Measurements from ENCODE around the gene ZNF516.

Gene ZNF516

DNA sequence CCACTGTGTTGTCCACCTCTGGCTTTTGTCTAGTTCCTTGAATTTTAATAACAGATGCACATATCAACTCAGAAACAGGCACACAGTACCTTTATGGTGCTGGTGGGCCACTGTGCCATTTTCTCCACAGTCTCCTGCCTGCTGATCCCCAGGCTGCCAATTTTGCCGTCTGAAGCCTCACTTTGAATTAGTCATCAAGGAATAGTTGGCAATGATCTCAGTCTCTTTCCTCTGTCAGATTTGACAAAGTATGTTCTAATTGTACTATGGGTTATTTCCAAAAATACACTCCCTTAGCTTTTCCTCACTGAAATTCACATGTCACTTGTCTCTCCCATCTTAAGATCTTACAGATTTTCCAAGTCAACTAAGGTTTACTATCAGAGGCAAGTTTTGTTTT, 140.7 kb downstream of the ZNF516 start:
- DNase-seq = no peak

GRCh38 chr18:76353500-76353899, 141.5 kb downstream of the ZNF516 start:
- no peak for DNase-seq

GRCh38 chr18:76353046-76353445, 142.0 kb downstream of the ZNF516 start:
- DNase-seq = no peak

DNA sequence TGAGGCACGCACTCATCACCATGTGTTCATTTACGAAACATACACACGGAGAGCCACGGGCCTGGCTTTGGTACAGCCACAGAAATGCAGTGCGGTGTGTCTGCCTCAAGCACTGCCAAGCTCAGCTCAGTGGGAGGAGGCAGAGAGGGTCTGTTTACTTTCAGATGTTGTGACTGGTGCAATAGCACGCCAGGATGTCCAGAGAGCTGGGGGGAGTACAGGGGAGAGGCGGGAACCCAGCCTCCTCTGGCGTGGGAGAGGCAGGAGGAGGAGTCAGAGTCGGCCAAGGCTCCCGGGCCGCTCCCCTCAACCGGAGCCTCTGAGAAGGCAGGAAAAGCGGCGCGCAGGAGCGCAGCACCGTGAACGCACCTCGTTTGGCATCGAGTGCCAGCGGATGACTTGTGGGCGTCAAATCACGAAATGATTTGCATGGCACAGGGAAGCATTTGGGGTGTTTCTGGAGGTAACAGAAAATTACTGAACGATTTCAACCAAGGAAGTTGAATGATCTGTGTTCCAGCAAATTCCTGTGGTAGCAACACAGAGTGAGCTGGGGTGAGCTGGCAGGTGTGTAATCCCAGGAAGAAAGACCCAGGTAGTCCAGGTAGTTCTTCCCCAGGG, 143.0 kb downstream of the ZNF516 start:
- DNase-seq = no peak

DNA sequence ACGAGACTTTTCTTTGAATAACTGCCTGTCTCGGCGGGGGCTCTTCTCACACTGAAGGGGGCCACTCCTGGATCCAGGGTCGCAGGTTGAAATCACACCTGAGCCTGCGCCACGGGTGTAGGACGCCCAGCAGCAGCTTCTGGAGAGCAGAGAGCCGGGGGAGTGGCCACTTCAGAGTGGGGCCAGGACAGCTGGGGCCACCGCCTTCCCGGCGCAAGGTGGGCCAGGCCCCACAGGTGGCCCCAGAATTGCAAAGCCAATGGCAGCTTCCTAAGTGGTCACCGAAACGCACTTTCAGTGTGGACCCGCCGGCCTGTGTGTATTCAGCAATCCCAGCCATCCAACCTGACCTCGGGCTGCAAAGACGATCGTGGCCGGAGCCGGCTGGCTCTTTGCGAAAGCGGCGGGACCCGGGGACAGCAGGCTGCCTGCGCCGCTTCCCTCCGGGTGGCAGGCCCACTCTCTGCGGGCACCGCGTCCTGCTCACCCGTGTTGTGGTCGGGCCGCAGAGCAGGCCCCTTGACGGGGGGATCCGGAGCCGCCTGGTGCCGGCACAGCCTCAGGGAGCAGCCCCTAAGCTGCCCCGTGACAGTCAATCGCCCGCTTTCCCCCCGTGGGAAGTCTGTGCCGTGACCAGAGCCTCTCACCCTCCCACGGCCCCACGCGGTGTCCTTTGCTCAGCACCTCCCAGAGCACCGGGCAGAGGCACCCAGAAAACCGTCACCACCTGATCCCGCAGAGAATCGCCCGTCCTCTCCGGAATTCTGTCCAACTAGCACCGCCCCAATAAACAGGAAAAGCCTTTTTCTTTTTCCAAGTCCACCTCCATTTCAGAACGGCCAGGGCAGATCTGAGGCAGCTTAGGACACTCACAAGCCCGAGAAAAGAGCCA, 144.7 kb downstream of the ZNF516 start:
- DNase-seq = no peak

GRCh38 chr18:76349067-76349715, 145.9 kb downstream of the ZNF516 start:
- peak; percentile 57 for DNase-seq

DNA sequence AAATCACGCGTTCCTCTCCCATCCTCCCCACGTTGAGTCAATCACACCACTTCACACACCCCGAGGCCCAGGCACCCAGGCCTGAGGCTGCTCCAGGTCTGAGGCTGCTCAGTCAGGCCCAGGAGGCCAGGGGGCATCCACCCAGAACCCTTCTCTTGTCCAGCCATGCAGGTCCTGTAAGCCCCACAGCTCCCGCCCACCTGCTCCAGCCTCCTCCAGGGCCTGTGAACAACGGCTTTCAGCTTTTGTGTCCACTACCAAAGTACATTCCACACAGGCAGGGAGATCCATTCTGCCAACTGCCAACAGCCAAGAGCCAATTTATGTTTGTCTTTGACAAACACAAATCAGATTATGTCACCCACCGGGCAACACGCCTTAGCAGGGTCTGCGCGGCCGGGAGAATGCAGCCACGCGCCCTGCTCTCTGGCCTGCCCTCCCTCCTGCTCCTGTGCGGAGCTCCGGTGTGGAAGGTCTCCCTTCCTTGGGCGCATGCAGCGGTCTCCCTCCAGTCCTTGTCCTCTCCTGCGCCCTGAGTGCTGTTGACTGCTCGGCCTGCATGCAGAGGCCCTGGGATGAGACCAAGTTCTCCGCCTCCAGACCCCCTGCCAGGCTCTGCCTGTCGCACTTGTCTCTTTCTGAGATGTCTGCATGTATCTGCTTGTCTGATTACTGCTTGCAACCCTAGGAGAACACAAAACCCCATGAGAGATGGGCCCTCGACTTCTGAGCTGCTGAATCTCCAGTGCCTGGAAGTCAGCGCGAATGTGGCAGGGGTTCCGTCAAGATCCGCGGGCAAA, 146.6 kb downstream of the ZNF516 start:
- no peak for DNase-seq

GRCh38 chr18:76347341-76347740, 147.7 kb downstream of the ZNF516 start:
- no peak for DNase-seq

GRCh38 chr18:76346490-76347130, 148.4 kb downstream of the ZNF516 start:
- no peak for DNase-seq

DNA sequence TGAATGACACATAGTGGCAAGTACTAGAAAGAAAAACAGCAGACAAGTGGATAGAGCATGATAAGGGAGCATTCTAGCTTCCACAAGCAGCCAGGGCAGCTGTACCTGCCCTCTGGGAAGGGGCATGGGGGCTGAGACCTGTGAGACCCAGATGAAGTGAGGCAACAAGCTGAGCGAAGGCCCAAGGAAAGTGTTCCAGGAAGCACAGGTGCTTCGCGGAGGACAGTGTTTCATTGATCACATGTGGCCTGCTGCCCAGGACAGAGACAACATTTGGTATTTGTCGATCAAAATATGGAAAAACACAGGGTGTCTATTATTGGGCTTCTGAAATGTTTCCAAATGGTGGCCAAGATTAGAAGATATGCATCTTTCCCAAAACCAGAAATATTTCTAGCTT, 149.1 kb downstream of the ZNF516 start:
- DNase-seq = no peak

GRCh38 chr18:76343938-76344569, 151.0 kb downstream of the ZNF516 start:
- no peak for DNase-seq

GRCh38 chr18:76340410-76340809, 154.6 kb downstream of the ZNF516 start:
- no peak for DNase-seq

- no peak for DNase-seq
Measured at GRCh38 chr18:76339246-76339620, 155.8 kb downstream of the ZNF516 start.

DNA sequence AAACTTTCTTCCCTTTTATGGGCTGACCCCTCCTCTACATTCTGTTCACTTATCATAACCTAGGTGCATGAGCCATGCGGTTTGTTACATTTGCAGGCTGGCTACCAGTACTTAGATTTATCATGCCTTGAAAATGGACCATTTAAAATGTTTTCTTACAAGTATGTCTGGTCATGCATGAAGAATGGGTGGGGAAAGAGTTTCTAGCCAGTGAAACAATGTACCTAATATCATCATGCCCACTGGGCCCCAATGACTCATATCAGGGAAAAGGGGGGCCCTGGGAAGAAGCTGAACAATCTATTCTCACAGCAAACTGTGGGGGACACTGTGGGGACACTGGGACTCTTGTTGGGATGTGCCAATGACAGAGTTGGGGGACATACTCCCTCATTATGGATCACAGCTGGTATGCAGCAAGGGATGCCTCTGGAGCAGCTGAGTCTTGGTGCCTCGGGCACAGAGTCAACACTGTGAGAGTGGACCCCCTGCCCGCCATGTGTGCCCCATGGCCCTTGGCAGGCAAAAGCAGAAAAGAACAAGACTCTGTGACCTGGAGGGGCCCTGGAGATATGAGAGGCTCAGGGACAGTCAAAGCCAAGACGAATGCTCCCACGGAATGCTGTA, 156.3 kb downstream of the ZNF516 start:
- DNase-seq = no peak

GRCh38 chr18:76338088-76338487, 157.0 kb downstream of the ZNF516 start:
- no peak for DNase-seq

GRCh38 chr18:76335859-76336640, 159.0 kb downstream of the ZNF516 start:
- DNase-seq = no peak

- DNase-seq = no peak
Measured at GRCh38 chr18:76328140-76328539, 166.9 kb downstream of the ZNF516 start.

DNA sequence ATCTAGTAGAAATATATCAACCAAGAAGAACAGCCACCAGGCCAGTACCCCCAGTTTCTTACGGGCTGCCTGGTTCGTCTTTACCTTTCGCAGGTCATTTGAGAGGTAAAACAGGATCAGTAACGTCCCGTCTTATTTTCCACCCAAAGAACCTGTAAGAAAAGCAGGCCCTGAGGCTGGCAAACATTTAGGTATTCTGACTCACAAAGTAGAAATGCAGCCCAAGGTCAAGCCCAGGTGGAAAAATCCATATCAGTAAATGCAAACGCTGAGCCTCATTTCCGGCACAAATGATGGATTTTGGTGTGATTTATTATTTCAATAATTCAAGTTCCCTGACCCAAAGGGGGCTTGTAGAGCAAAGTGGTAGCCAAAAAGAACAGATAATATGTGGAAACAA, 171.2 kb downstream of the ZNF516 start:
- DNase-seq = no peak

- DNase-seq = no peak
Measured at GRCh38 chr18:76322686-76323085, 172.4 kb downstream of the ZNF516 start.

- no peak for DNase-seq
Measured at GRCh38 chr18:76319366-76319765, 175.7 kb downstream of the ZNF516 start.

GRCh38 chr18:76318607-76319006, 176.4 kb downstream of the ZNF516 start:
- DNase-seq = no peak

Data from stimulated activated CD4-positive, alpha-beta T cell treated with anti-CD3 and anti-CD28 coated beads, Interleukin-4, amount 100 ng/mL, for 1 hour (primary cell).